GM21723 (cell line): ENCODE data around the gene PGS1.

Experiments
- ATAC-seq: cut with Tn5 transposase; IDR thresholded peaks from one replicate; pipeline ENCODE4 v1.9.1; 2021; ENCODE audit warnings: mild to moderate bottlenecking, moderate library complexity; ENCODE audit not compliant: unreplicated experiment

The PGS1 gene

GRCh38 chr17:78362671-78363070 lies 15.8 kb upstream of the PGS1 start:
- ATAC-seq = no peak

- ATAC-seq = no peak
These were observed 13.8 kb upstream of the PGS1 start for GRCh38 chr17:78364436-78365281.

- no peak for ATAC-seq
These were observed 12.8 kb upstream of the PGS1 start for GRCh38 chr17:78365561-78366108.

GRCh38 chr17:78366109-78366848 lies 12.2 kb upstream of the PGS1 start:
- ATAC-seq = no peak

GRCh38 chr17:78367193-78367592 lies 11.3 kb upstream of the PGS1 start:
- ATAC-seq = no peak

GRCh38 chr17:78368348-78368747 lies 10.1 kb upstream of the PGS1 start:
- ATAC-seq = no peak

- no peak for ATAC-seq
These were observed 9.5 kb upstream of the PGS1 start for GRCh38 chr17:78368854-78369495.

GRCh38 chr17:78369791-78370381 lies 8.6 kb upstream of the PGS1 start:
- no peak for ATAC-seq

- ATAC-seq = no peak
These were observed 7.4 kb upstream of the PGS1 start for GRCh38 chr17:78371056-78371455.

GRCh38 chr17:78372841-78373240 lies 5.6 kb upstream of the PGS1 start:
- ATAC-seq = no peak

GRCh38 chr17:78374189-78374588 lies 4.3 kb upstream of the PGS1 start:
- ATAC-seq = no peak

GRCh38 chr17:78374631-78375274 lies 3.7 kb upstream of the PGS1 start:
- ATAC-seq = no peak

- ATAC-seq = no peak
These were observed 2.9 kb upstream of the PGS1 start for GRCh38 chr17:78375401-78376151.

- no peak for ATAC-seq
These were observed 2.3 kb upstream of the PGS1 start for GRCh38 chr17:78376161-78376560.

GRCh38 chr17:78377858-78378224 lies 608 bp upstream of the PGS1 start:
- no peak for ATAC-seq

GRCh38 chr17:78379131-78379491 lies 662 bp downstream of the PGS1 start:
- ATAC-seq = peak; percentile 8

GRCh38 chr17:78380370-78380769 lies 1.9 kb downstream of the PGS1 start:
- ATAC-seq = no peak

GRCh38 chr17:78381601-78382232 lies 3.3 kb downstream of the PGS1 start:
- no peak for ATAC-seq

- peak; percentile 40 for ATAC-seq
These were observed 5.4 kb downstream of the PGS1 start for GRCh38 chr17:78383725-78384471.
